Suprapubic skin (tissue), 4 donors: Measurements from ENCODE around the gene SH3BP4. TPM values are rescaled to one million over a fixed set of nuclear protein-coding genes. Genes with fewer than 3 reads are reported as not detected.
"Not testable (repeated sequence)": the region's sequence is repeated elsewhere in the genome, so short reads cannot be mapped to it uniquely, and the experiment has no call there.

Source experiments
- DNase-seq, 2 donors: peaks; one replicate each; pipeline ENCODE4 v3.0.0-alpha.2; 2019; ENCODE audit warnings: low spot score in 2 of 2
- H3K27ac ChIP-seq: fragments of 200-600 bp; sonication (generic); one replicate; pipeline ENCODE4 v1.5.1; 2019
- H3K27me3 ChIP-seq: fragments of 200-600 bp; sonication (generic); one replicate; pipeline ENCODE4 v1.5.1; 2019
- H3K36me3 ChIP-seq: fragments of 200-600 bp; sonication (generic); one replicate; pipeline ENCODE4 v1.5.1; 2019
- H3K4me1 ChIP-seq: fragments of 200-600 bp; sonication (generic); one replicate; pipeline ENCODE4 v1.5.1; 2019
- H3K4me3 ChIP-seq: fragments of 200-600 bp; sonication (generic); one replicate; pipeline ENCODE4 v1.5.1; 2019; ENCODE audit warnings: mild to moderate bottlenecking
- H3K9me3 ChIP-seq: fragments of 200-600 bp; sonication (generic); one replicate; pipeline ENCODE4 v1.5.1; 2019
- EP300 ChIP-seq: sonication (generic); formaldehyde crosslinking; IDR thresholded peaks from one replicate; pipeline ENCODE4 v1.6.1; 2017; ENCODE audit warnings: antibody characterized with exemption
- POLR2A ChIP-seq, 2 donors: fragments of 450-650 bp; IDR thresholded peaks; one replicate each; pipeline ENCODE4 v1.6.1; 2017; ENCODE audit warnings: antibody characterized with exemption in 2 of 2, mild to moderate bottlenecking in 2 of 2, moderate library complexity in 2 of 2
- POLR2AphosphoS5 ChIP-seq, 3 donors: sonication (generic); formaldehyde crosslinking; IDR thresholded peaks; one replicate each; pipeline ENCODE4 v1.6.1; 2017; ENCODE audit warnings: antibody characterized with exemption in 3 of 3
- WGBS: methylation state at CpG from one replicate; pipeline ENCODE4 v1.1.5; 2018; 5-methylcytosine and 5-hydroxymethylcytosine counted together
- total RNA-seq, 4 donors: library from RNA; depleted of rRNA; stranded (reverse); fragments of >200 nt; gene quantifications; one replicate each; pipeline ENCODE4 v1.1.0, GENCODE V29; 2016
- TF ChIP-seq, protein P1 (sequence below), 2 donors: fragments of 200-600 bp in 1 of 2; fragments of 450-650 bp in 1 of 2; sonication (generic) in 1 of 2; IDR thresholded peaks; one replicate each; pipeline ENCODE4 v1.5.1; 2016 to 2019; ENCODE audit warnings: antibody characterized with exemption in 2 of 2, mild to moderate bottlenecking in 1 of 2, moderate library complexity in 1 of 2

The SH3BP4 gene
- total RNA-seq, 4 donors from 2014 or later = 38.6 to 82.6 (median 58.6) TPM

DNA sequence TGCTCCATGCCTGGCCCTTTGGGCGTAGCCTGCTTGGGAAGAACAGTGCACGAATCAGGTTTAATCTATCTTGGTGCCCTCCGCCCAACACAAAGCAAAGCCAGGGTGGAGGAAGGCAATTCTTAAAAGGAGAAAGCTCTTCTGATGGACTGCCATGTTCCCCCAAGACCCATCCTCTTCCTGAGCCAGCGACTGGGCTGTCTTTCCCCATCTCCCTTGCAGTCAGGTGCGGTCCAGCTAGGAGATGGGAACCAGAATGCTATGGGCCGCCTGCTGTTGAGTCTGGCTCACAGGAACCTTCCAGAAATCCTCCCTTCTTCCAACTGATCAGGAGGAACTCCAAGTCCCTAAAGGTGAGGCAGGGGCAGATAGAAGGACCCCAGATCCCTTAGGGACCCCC lies 105.0 kb downstream of the SH3BP4 start:
- 84% methylated on average over 3 of the region's 6 CpGs for WGBS
- TF ChIP-seq, protein P1, sequence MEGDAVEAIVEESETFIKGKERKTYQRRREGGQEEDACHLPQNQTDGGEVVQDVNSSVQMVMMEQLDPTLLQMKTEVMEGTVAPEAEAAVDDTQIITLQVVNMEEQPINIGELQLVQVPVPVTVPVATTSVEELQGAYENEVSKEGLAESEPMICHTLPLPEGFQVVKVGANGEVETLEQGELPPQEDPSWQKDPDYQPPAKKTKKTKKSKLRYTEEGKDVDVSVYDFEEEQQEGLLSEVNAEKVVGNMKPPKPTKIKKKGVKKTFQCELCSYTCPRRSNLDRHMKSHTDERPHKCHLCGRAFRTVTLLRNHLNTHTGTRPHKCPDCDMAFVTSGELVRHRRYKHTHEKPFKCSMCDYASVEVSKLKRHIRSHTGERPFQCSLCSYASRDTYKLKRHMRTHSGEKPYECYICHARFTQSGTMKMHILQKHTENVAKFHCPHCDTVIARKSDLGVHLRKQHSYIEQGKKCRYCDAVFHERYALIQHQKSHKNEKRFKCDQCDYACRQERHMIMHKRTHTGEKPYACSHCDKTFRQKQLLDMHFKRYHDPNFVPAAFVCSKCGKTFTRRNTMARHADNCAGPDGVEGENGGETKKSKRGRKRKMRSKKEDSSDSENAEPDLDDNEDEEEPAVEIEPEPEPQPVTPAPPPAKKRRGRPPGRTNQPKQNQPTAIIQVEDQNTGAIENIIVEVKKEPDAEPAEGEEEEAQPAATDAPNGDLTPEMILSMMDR (IDR thresholded peaks at IDR 0.05) = no peak
- TF ChIP-seq EP300 = no peak
- no peak for TF ChIP-seq POLR2AphosphoS5 (IDR thresholded peaks at IDR 0.05)
- TF ChIP-seq POLR2A (IDR thresholded peaks at IDR 0.05) = no peak

GRCh38 chr2:235057616-235058015 lies 105.8 kb downstream of the SH3BP4 start:
- H3K27ac ChIP-seq, H3K4me3 ChIP-seq, H3K27me3 ChIP-seq, DNase-seq, H3K4me1 ChIP-seq, H3K9me3 ChIP-seq: not testable (repeated sequence)
- WGBS = 90% methylated on average over 3 of the region's 3 CpGs
- H3K36me3 ChIP-seq = peaks cover 24% of the 10 kb centered on the region

More for the DNA sequence above, 105.0 kb downstream of the SH3BP4 start:
- no peak overlapping the region for H3K27ac ChIP-seq
- no peaks in the 10 kb centered on the region for H3K27me3 ChIP-seq
- no peak overlapping the region for H3K4me3 ChIP-seq
- peaks cover 28% of the 10 kb centered on the region for H3K36me3 ChIP-seq
- no peaks in the 10 kb centered on the region for H3K9me3 ChIP-seq
- no peak for DNase-seq
- H3K4me1 ChIP-seq = peaks cover 2% of the 10 kb centered on the region

GRCh38 chr2:235059161-235059560 lies 107.3 kb downstream of the SH3BP4 start:
- Histone ChIP-seq H3K27me3 (no peaks in the 10 kb centered on the region), H3K9me3 (no peaks in the 10 kb centered on the region), H3K4me1 (no peaks in the 10 kb centered on the region), H3K27ac (no peak overlapping the region), H3K4me3 (no peak overlapping the region), H3K36me3 (peaks cover 8% of the 10 kb centered on the region)
- 100% methylated on average over 1 of the region's 1 CpG for WGBS
- TF ChIP-seq POLR2A (IDR thresholded peaks at IDR 0.05) (no peak), EP300 (no peak), POLR2AphosphoS5 (IDR thresholded peaks at IDR 0.05) (no peak)
- TF ChIP-seq, protein P1 (IDR thresholded peaks at IDR 0.05) = no peak
- DNase-seq = no peak

- H3K9me3 ChIP-seq = no peaks in the 10 kb centered on the region
- WGBS = 93% methylated on average over 10 of the region's 10 CpGs
- no peak for DNase-seq
- H3K27ac ChIP-seq = no peak overlapping the region
- H3K27me3 ChIP-seq = no peaks in the 10 kb centered on the region
- H3K36me3 ChIP-seq = no peaks in the 10 kb centered on the region
- no peak overlapping the region for H3K4me3 ChIP-seq
- no peaks in the 10 kb centered on the region for H3K4me1 ChIP-seq
- no peak for TF ChIP-seq POLR2AphosphoS5 (IDR thresholded peaks at IDR 0.05)
- no peak for TF ChIP-seq POLR2A (IDR thresholded peaks at IDR 0.05)
- TF ChIP-seq, protein P1 (IDR thresholded peaks at IDR 0.05) = no peak
- no peak for TF ChIP-seq EP300
These were observed 109.8 kb downstream of the SH3BP4 start for GRCh38 chr2:235061656-235062055.

GRCh38 chr2:235063471-235063961 lies 111.7 kb downstream of the SH3BP4 start:
- H3K4me1 ChIP-seq = no peaks in the 10 kb centered on the region
- no peak overlapping the region for H3K27ac ChIP-seq
- no peaks in the 10 kb centered on the region for H3K9me3 ChIP-seq
- DNase-seq = no peak
- WGBS = 67% methylated on average over 14 of the region's 17 CpGs
- no peaks in the 10 kb centered on the region for H3K27me3 ChIP-seq
- TF ChIP-seq EP300 (no peak), POLR2AphosphoS5 (IDR thresholded peaks at IDR 0.05) (no peak), POLR2A (IDR thresholded peaks at IDR 0.05) (no peak)
- TF ChIP-seq, protein P1 (IDR thresholded peaks at IDR 0.05) = no peak
- no peak overlapping the region for H3K4me3 ChIP-seq
- no peaks in the 10 kb centered on the region for H3K36me3 ChIP-seq

GRCh38 chr2:235064976-235065375 lies 113.2 kb downstream of the SH3BP4 start:
- no peak for TF ChIP-seq EP300
- TF ChIP-seq POLR2A (IDR thresholded peaks at IDR 0.05) = no peak
- no peak for TF ChIP-seq POLR2AphosphoS5 (IDR thresholded peaks at IDR 0.05)
- TF ChIP-seq, protein P1 (IDR thresholded peaks at IDR 0.05) = no peak
- Histone ChIP-seq H3K9me3 (no peaks in the 10 kb centered on the region), H3K27me3 (no peaks in the 10 kb centered on the region), H3K4me1 (no peaks in the 10 kb centered on the region), H3K4me3 (no peak overlapping the region), H3K27ac (no peak overlapping the region), H3K36me3 (no peaks in the 10 kb centered on the region)
- DNase-seq = no peak
- WGBS = 67% methylated on average over 7 of the region's 7 CpGs
